Psoas muscle (tissue), 8 donors: ENCODE results near the gene MPHOSPH9. TPM values are rescaled to one million over a fixed set of nuclear protein-coding genes. Genes with fewer than 3 reads are reported as not detected.

Experiments used
- ATAC-seq, 4 donors: fragments of 200-7000 bp; cut with Tn5 transposase; one replicate each; pipeline ENCODE4 v1.9.1; 2020; ENCODE audit warnings: moderate library complexity in 3 of 4, mild to moderate bottlenecking in 2 of 4
- DNase-seq, 2 donors: peaks; one replicate each; pipeline ENCODE4 v3.0.0-alpha.2; 2020
- H3K27ac ChIP-seq: fragments of 200-600 bp; one replicate; pipeline ENCODE4 v1.8.0; 2022
- H3K27me3 ChIP-seq, 3 donors: fragments of 200-600 bp in 1 of 3; one replicate each; pipeline versions ENCODE4 v1.6.1 to v1.8.0; 2013 to 2022; ENCODE audit warnings: low read length in 2 of 3, mild to moderate bottlenecking in 2 of 3, moderate library complexity in 1 of 3; ENCODE audit not compliant: insufficient read depth in 3 of 3
- H3K36me3 ChIP-seq, 2 donors: fragments of 200-600 bp in 1 of 2; one replicate each; pipeline versions ENCODE4 v1.6.1 to v1.8.0; 2013 to 2022; ENCODE audit warnings: low read depth in 1 of 2, mild to moderate bottlenecking in 1 of 2, moderate library complexity in 1 of 2; ENCODE audit not compliant: insufficient read depth in 1 of 2
- H3K4me1 ChIP-seq: fragments of 200-600 bp; one replicate; pipeline ENCODE4 v1.8.0; 2022
- H3K4me3 ChIP-seq: fragments of 200-600 bp; one replicate; pipeline ENCODE4 v1.8.0; 2022; ENCODE audit warnings: mild to moderate bottlenecking
- H3K9me3 ChIP-seq: fragments of 200-600 bp; one replicate; pipeline ENCODE4 v1.8.0; 2022
- CTCF ChIP-seq: fragments of 200-600 bp; IDR thresholded peaks from one replicate; pipeline ENCODE4 v1.8.0; 2022; ENCODE audit warnings: antibody characterized with exemption
- WGBS, 3 donors: extraction: QIAGEN DNeasy Blood & Tissue Kit; methylation state at CpG; one replicate each; pipeline versions ENCODE4 v1.1.6 to v1.1.7; 2013; 5-methylcytosine and 5-hydroxymethylcytosine counted together
- intact Hi-C, 2 donors: fragments of 100-400 bp; cut with DNase I; formaldehyde crosslinking; loops; one replicate each; pipeline versions ENCODE4 v1.11.0 to v1.14.2; 2022
- polyA plus RNA-seq, 3 donors: library from polyadenylated mRNA; stranded (reverse); fragments of 200-250 nt; gene quantifications; one replicate each; pipeline ENCODE4 v1.2.3, GENCODE V29; 2013
- total RNA-seq, 4 donors: library from RNA; stranded (reverse); fragmentation: NEBNext Ultra II Directional in 2 of 4; extraction: Animal tissue kit (Norgen Biotek cat#: 25700) in 2 of 4; gene quantifications; one replicate each; pipeline versions ENCODE4 v1.2.1 to v1.2.4, GENCODE V29; 2021 to 2023
- donor health status: healthy with polysubstance abuse.
- donor health status: DM: no; HTN: no; CAD: no; lungs with moderate emphysema.
- donor health status: Bipolar disorder and iron deficiency.
- donor health status: healthy.
- donor health status: DM: yes; HTN: yes; CAD: no.
- donor health status: DM: no; HTN: no; CAD: no.
- donor health status: DM: no; HTN: no; CAD: no.
- donor health status: DM: yes; HTN: yes; CAD: no.

Gene MPHOSPH9
- total and polyA plus RNA-seq, 7 donors = 3.2 to 14.4 (median 8.7) TPM

GRCh38 chr12:123113026-123113425 is 119.9 kb downstream of the MPHOSPH9 start:
- Histone ChIP-seq H3K27me3 (no peaks in the 10 kb centered on the region), H3K27ac (no peak overlapping the region), H3K9me3 (no peaks in the 10 kb centered on the region), H3K4me1 (peaks cover 33% of the 10 kb centered on the region), H3K4me3 (no peak overlapping the region), H3K36me3 (no peaks in the 10 kb centered on the region)
- no peak for TF ChIP-seq CTCF
- intact Hi-C loops = no loop called here
- no peak for DNase-seq
- ATAC-seq = no peak
- WGBS, 3 donors = 72 to 89% (median 72%) methylated on average over 8 of the region's 8 CpGs

- peaks cover 47% of the 10 kb centered on the region for H3K4me1 ChIP-seq
- intact Hi-C loops = no loop called here
- no peak for DNase-seq
- no peaks in the 10 kb centered on the region for H3K36me3 ChIP-seq
- H3K27me3 ChIP-seq = no peaks in the 10 kb centered on the region
- H3K4me3 ChIP-seq = no peak overlapping the region
- no peak overlapping the region for H3K27ac ChIP-seq
- H3K9me3 ChIP-seq = no peaks in the 10 kb centered on the region
- WGBS, 3 donors = 93 to 95% (median 95%) methylated on average over 14 to 19 of the region's 19 CpGs
- no peak for TF ChIP-seq CTCF
- ATAC-seq = no peak
Measured at GRCh38 chr12:123111498-123112165, 121.3 kb downstream of the MPHOSPH9 start.

DNA sequence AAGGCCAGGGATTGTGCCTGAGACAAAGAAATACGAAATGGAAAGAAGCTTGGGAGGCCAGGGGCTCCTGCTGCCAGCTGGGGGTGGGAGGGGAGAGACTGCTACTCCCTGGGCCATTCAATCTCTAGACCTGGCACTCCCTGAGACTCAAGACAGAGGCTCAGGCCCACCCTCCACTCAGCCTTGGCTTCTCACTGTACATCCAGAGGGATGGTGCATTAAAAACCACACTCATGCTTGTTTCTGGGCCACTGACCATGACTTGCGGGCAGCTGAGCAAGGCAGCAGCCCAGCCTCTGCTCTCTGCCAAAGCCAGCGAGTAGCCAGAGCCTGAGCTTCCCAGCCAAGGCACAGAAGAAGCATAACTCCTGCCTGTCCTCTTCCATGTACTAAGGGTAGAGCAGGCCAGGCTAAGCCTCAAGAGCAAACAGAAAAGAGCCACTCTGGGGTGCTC is 123.6 kb downstream of the MPHOSPH9 start:
- Histone ChIP-seq H3K36me3 (no peaks in the 10 kb centered on the region), H3K4me3 (no peak overlapping the region), H3K27ac (peak overlapping the region; percentile 50), H3K9me3 (no peaks in the 10 kb centered on the region), H3K4me1 (peaks cover 40% of the 10 kb centered on the region), H3K27me3 (no peaks in the 10 kb centered on the region)
- no peak for TF ChIP-seq CTCF
- ATAC-seq = peak; percentile 64 to 93 (median 92)
- DNase-seq = peak; percentile 42 to 75
- intact Hi-C loops = no loop called here
- 16 to 35% (median 26%) methylated on average over 3 of the region's 3 CpGs for whole genome bisulfite sequencing, 3 donors

- Histone ChIP-seq H3K4me3 (no peak overlapping the region), H3K27me3 (no peaks in the 10 kb centered on the region), H3K27ac (peak overlapping the region; percentile 50), H3K4me1 (peaks cover 40% of the 10 kb centered on the region), H3K9me3 (no peaks in the 10 kb centered on the region), H3K36me3 (no peaks in the 10 kb centered on the region)
- 54 to 72% (median 63%) methylated on average over 7 of the region's 7 CpGs for WGBS, 3 donors
- DNase-seq (no peak), ATAC-seq (peak in 3 of 4 donors; percentile 30 to 71 (median 70))
- TF ChIP-seq CTCF = no peak
- intact Hi-C loops = no loop called here
Measured at GRCh38 chr12:123108682-123109066, 124.3 kb downstream of the MPHOSPH9 start.
